HG03565 (cell line): ENCODE measurements around the gene PTGES3L.
"Not testable (repeated sequence)": the region's sequence is repeated elsewhere in the genome, so short reads cannot be mapped to it uniquely, and the experiment has no call there.

ENCODE experiments used
- ATAC-seq: cut with Tn5 transposase; IDR thresholded peaks from one replicate; pipeline ENCODE4 v1.9.1; 2021; ENCODE audit warnings: mild to moderate bottlenecking, moderate library complexity; ENCODE audit not compliant: unreplicated experiment

PTGES3L gene

GRCh38 chr17:42923472-42923871 is 56.4 kb downstream of the PTGES3L start:
- not testable (repeated sequence) for ATAC-seq

DNA sequence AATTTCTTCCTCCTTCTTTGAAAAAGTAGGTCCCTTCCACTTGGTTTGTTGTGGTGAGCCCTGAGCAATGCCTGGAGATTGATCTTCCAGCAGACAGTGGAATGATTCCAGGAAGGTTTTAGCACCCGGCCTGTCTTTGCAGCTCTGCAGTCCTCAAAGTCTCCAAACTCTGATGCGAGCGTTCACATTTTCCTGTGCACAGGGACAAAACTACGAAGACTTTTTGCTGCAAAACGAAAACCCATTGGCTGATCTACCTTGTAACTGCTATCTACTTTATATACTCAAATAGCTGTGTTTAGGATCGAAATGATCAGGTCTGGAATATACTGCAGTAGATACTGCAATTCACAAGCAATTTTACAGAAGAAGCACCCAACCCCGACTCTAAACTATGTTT is 57.6 kb downstream of the PTGES3L start:
- ATAC-seq, result no peak

DNA sequence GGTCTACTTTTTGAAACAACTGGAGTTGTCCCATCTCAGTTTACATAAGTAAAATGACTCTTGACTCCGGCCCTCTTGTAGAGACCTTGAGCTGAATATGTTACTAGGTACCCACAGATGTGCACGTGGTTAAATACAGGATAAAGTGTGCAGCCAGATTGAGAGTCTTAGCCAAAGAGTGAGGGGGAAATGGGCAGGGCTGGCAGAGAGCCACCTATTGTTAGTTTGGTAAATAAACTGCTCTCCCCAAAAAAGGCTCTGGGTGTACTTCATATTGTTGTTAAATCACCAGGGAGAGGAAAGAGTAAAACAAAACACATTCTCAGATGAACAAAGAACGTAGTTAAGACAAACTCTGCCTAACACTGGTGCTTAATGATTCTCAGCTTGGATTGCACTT is 59.0 kb downstream of the PTGES3L start:
- no peak for ATAC-seq

DNA sequence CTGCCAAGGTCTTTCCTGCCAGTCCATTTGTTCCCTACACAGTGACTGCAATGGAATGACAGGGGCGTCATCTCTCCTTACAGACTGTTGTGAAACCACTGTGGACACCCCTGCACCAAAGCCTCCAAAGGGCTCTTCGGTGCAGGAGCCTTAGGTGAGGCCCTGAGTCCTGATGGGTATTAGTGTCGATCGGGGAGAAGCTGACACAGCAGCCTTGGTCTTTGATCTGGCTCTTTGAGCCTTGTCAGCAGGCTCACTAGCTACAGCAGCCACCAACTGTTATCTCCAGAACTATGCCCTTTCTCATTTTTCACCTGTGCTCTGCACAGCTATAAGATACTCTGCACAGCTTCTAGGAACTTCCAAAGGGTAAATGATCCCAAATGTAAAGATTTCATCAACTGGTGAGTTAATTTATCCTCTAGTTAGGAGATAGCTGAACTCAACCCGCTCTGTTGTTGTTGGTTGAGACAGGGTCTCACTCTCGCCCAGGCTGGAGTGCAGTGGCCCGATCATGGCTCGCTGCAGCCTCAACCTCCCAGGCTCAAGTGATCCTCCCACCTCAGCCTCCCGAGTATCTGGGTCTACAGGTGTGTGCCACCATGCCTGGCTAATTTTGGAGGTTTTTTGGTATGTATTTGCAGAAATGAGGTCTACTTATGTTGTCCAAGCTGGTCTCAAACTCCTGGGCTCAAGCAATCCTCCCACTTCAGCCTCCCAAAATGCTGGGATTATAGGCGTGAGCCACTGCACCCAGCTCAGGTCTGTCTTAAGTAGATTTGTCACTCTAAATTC is 59.6 kb downstream of the PTGES3L start:
- no peak for ATAC-seq

- not testable (repeated sequence) for ATAC-seq
Measured at GRCh38 chr17:42919522-42920077, 60.3 kb downstream of the PTGES3L start.

DNA sequence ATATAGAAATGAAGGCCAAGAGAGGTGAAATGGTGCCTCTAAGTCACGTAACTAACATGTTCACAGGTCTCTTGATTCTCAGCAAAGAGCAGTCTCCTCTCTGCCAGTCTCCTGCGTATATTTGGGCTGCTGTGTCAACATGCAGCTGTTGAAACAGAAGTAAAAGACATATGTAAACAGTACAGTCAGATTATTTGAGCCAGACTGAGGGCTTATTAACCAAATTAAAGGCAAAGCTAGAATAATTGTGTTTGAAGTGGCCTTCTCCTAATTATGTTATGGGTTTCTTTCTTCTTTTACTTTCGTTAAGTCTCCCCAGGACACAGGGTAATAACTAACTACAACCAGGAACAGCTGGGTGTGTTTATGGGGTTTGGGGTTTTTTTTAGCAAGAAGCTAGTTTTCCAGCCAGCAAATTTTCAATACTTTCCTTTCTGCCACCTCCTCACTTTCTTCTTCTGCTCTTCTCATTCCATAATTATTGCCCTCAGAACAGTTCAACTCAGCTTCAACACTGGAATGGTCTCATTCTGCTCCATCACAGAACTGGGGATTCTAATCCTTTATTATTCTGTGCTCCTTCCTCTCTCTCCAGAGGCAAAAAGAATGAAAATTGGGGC is 60.9 kb downstream of the PTGES3L start:
- ATAC-seq, result no peak
